H9 (cell line): ENCODE results near the gene GLRA3. TPM values are rescaled to one million over a fixed set of nuclear protein-coding genes. Genes with fewer than 3 reads are reported as not detected.

Experiments
- DNase-seq: peaks from one replicate; pipeline ENCODE4 v3.0.0-alpha.2; 2017
- H2AFZ ChIP-seq: one replicate; pipeline ENCODE4 v1.6.1; 2013; ENCODE audit warnings: mild to moderate bottlenecking, low read length, control low read depth, moderate library complexity
- H2AK5ac ChIP-seq: 2 replicates; pipeline ENCODE4 v1.6.1; 2013; ENCODE audit warnings: low read length, control low read depth, mixed read lengths; ENCODE audit not compliant: insufficient read length
- H2BK120ac ChIP-seq: one replicate; pipeline ENCODE4 v1.6.1; 2013; ENCODE audit warnings: low read depth, mild to moderate bottlenecking, low read length, control low read depth, inconsistent platforms; ENCODE audit not compliant: poor library complexity, severe bottlenecking
- H2BK12ac ChIP-seq: 2 replicates; pipeline ENCODE4 v1.6.1; 2013; ENCODE audit warnings: low read length, control low read depth, mixed read lengths, low read depth; ENCODE audit not compliant: insufficient read length
- H2BK15ac ChIP-seq: 2 replicates; pipeline ENCODE4 v1.6.1; 2013; ENCODE audit warnings: low read depth, low read length, control low read depth
- H2BK20ac ChIP-seq: one replicate; pipeline ENCODE4 v1.6.1; 2013; ENCODE audit warnings: low read depth, mild to moderate bottlenecking, low read length, control low read depth, inconsistent platforms; ENCODE audit not compliant: poor library complexity, severe bottlenecking
- H2BK5ac ChIP-seq: 2 replicates; pipeline ENCODE4 v1.6.1; 2013; ENCODE audit warnings: low read length, control low read depth, mixed read lengths; ENCODE audit not compliant: insufficient read length
- H3K14ac ChIP-seq: 2 replicates; pipeline ENCODE4 v1.6.1; 2013; ENCODE audit warnings: low read length, control low read depth; ENCODE audit not compliant: insufficient read depth
- H3K18ac ChIP-seq: 2 replicates; pipeline ENCODE4 v1.6.1; 2013; ENCODE audit warnings: low read depth, mild to moderate bottlenecking, mixed read lengths, low read length, control low read depth; ENCODE audit not compliant: insufficient read length
- H3K23ac ChIP-seq: 2 replicates; pipeline ENCODE4 v1.6.1; 2013; ENCODE audit warnings: low read length, control low read depth, mixed read lengths, low read depth; ENCODE audit not compliant: insufficient read length
- H3K23me2 ChIP-seq: 2 replicates; pipeline ENCODE4 v1.6.1; 2013; ENCODE audit warnings: low read depth, mild to moderate bottlenecking, mixed read lengths, low read length, control low read depth; ENCODE audit not compliant: insufficient read length, poor library complexity, severe bottlenecking
- H3K27ac ChIP-seq: 2 replicates; pipeline ENCODE4 v1.5.1; 2013; ENCODE audit warnings: low read length, control low read depth, mixed read lengths, low read depth; ENCODE audit not compliant: insufficient read length
- H3K27me3 ChIP-seq: 2 replicates; pipeline ENCODE4 v1.6.1; 2013; ENCODE audit warnings: low read length, control low read depth, inconsistent platforms; ENCODE audit not compliant: insufficient read depth
- H3K4ac ChIP-seq: 2 replicates; pipeline ENCODE4 v1.6.1; 2013; ENCODE audit warnings: low read depth, mild to moderate bottlenecking, control low read depth, inconsistent platforms, low read length, moderate library complexity
- H3K4me1 ChIP-seq: 2 replicates; pipeline ENCODE4 v1.6.1; 2013; ENCODE audit warnings: low read length, control low read depth, inconsistent platforms; ENCODE audit not compliant: insufficient read depth
- H3K4me2 ChIP-seq: 2 replicates; pipeline ENCODE4 v1.6.1; 2013; ENCODE audit warnings: low read length, control low read depth, mixed read lengths; ENCODE audit not compliant: insufficient read length, insufficient read depth
- H3K56ac ChIP-seq: 2 replicates; pipeline ENCODE4 v1.6.1; 2013; ENCODE audit warnings: low read depth, mild to moderate bottlenecking, mixed read lengths, low read length, control low read depth; ENCODE audit not compliant: insufficient read length
- H3K79me1 ChIP-seq: 2 replicates; pipeline ENCODE4 v1.6.1; 2013; ENCODE audit warnings: low read depth, mild to moderate bottlenecking, moderate library complexity, low read length, control low read depth, inconsistent platforms; ENCODE audit not compliant: insufficient read depth, poor library complexity, severe bottlenecking
- H3K79me2 ChIP-seq: 2 replicates; pipeline ENCODE4 v1.6.1; 2013; ENCODE audit warnings: low read length, control low read depth, inconsistent platforms; ENCODE audit not compliant: insufficient read depth
- H3K9ac ChIP-seq: 2 replicates; pipeline ENCODE4 v1.6.1; 2013; ENCODE audit warnings: low read length, control low read depth, mixed read lengths; ENCODE audit not compliant: insufficient read length; ENCODE audit errors: extremely low read depth
- H3K9me3 ChIP-seq: one replicate; pipeline ENCODE4 v1.6.1; 2013; ENCODE audit warnings: low read depth, low read length, inconsistent platforms; ENCODE audit not compliant: control insufficient read depth
- H3T11ph ChIP-seq: one replicate; pipeline ENCODE4 v1.6.1; 2013; ENCODE audit warnings: mild to moderate bottlenecking, low read length, control low read depth, inconsistent platforms
- H4K20me1 ChIP-seq: one replicate; pipeline ENCODE4 v1.6.1; 2013; ENCODE audit not compliant: control insufficient read depth, insufficient read length, insufficient read depth
- H4K5ac ChIP-seq: 2 replicates; pipeline ENCODE4 v1.6.1; 2013; ENCODE audit warnings: low read depth, mild to moderate bottlenecking, mixed read lengths, low read length, control low read depth; ENCODE audit not compliant: insufficient read length
- H4K8ac ChIP-seq: replicated peaks from 2 replicates; pipeline ENCODE4 v1.6.1; 2013; ENCODE audit warnings: low read length, control low read depth, mixed read lengths, low read depth; ENCODE audit not compliant: insufficient read length
- H4K91ac ChIP-seq: 2 replicates; pipeline ENCODE4 v1.6.1; 2013; ENCODE audit warnings: low read depth, mild to moderate bottlenecking, moderate library complexity, mixed read lengths, low read length, control low read depth; ENCODE audit not compliant: insufficient read length
- H3K27ac Mint-ChIP-seq, 3 experiments: 2 replicates in 2 of 3; 3 replicates in 1 of 3; pipeline ENCODE4 v1.8.0; 2020 to 2021; ENCODE audit warnings: mixed read lengths in 3 of 3, mild to moderate bottlenecking in 1 of 3, moderate library complexity in 1 of 3
- H3K27me3 Mint-ChIP-seq: 2 replicates; pipeline ENCODE4 v1.8.0; 2021; ENCODE audit warnings: low read depth, mild to moderate bottlenecking, moderate library complexity, mixed read lengths
- H3K36me3 Mint-ChIP-seq, 3 experiments: 2 replicates in 2 of 3; 3 replicates in 1 of 3; pipeline ENCODE4 v1.8.0; 2020 to 2021; ENCODE audit warnings: low read depth in 3 of 3, mixed read lengths in 3 of 3; ENCODE audit not compliant: insufficient read depth in 1 of 3
- H3K4me1 Mint-ChIP-seq, 2 experiments: 2 replicates each; pipeline ENCODE4 v1.8.0; 2020; ENCODE audit warnings: mixed read lengths in 2 of 2
- H3K4me3 Mint-ChIP-seq, 2 experiments: 2 replicates in 1 of 2; 3 replicates in 1 of 2; pipeline ENCODE4 v1.8.0; 2020 to 2021; ENCODE audit warnings: mild to moderate bottlenecking in 2 of 2, mixed read lengths in 2 of 2, moderate library complexity in 1 of 2
- H3K9me3 Mint-ChIP-seq, 2 experiments: 2 replicates in 1 of 2; 3 replicates in 1 of 2; pipeline ENCODE4 v1.8.0; 2020; ENCODE audit warnings: mild to moderate bottlenecking in 2 of 2, mixed read lengths in 2 of 2, moderate library complexity in 1 of 2
- CTCF ChIP-seq: fragments of 200-600 bp; sonication (generic); conservative IDR thresholded peaks from 3 replicates; pipeline ENCODE4 v1.8.0; 2021; ENCODE audit warnings: antibody characterized with exemption, mild to moderate bottlenecking
- WGBS: extraction: QIAGEN DNeasy Blood & Tissue Kit; methylation state at CpG from one replicate; pipeline ENCODE4 v1.1.7; 2013; ENCODE audit warnings: missing lambda C conversion rate, low lambda C conversion rate, mixed read lengths; ENCODE audit not compliant: insufficient read length; ENCODE audit errors: extremely low coverage; 5-methylcytosine and 5-hydroxymethylcytosine counted together
- total RNA-seq: library from RNA; stranded (reverse); gene quantifications from 2 replicates; pipeline ENCODE4 v1.2.1, GENCODE V29; 2021

The GLRA3 gene
- total RNA-seq, 1 experiment from 2014 or later = 0.09 TPM

- no peak overlapping the region for H3K14ac ChIP-seq
- no peak overlapping the region for H4K91ac ChIP-seq
- no peak overlapping the region for H3K27ac ChIP-seq
- H3K23me2 ChIP-seq = no peaks in the 10 kb centered on the region
- H3K27ac Mint-ChIP-seq = no peak overlapping the region
- no peak overlapping the region for H3K23ac ChIP-seq
- H3K27me3 Mint-ChIP-seq = no peaks in the 10 kb centered on the region
- H2BK20ac ChIP-seq = no peak overlapping the region
- no peak overlapping the region for H3K4me2 ChIP-seq
- no peak for DNase-seq
- no peak overlapping the region for H3K9ac ChIP-seq
- H3K9me3 Mint-ChIP-seq = no peaks in the 10 kb centered on the region
- H4K20me1 ChIP-seq = no peaks in the 10 kb centered on the region
- H3K4ac ChIP-seq = no peak overlapping the region
- no peaks in the 10 kb centered on the region for H3K27me3 ChIP-seq
- H2AK5ac ChIP-seq = no peak overlapping the region
- H3K79me2 ChIP-seq = no peaks in the 10 kb centered on the region
- H2BK5ac ChIP-seq = no peak overlapping the region
- H2BK120ac ChIP-seq = no peak overlapping the region
- H3K4me3 Mint-ChIP-seq = no peak overlapping the region
- H4K8ac ChIP-seq = no peak overlapping the region
- H3T11ph ChIP-seq = no peak overlapping the region
- H3K18ac ChIP-seq = no peak overlapping the region
- H3K9me3 ChIP-seq = no peaks in the 10 kb centered on the region
- no peak overlapping the region for H4K5ac ChIP-seq
- H3K56ac ChIP-seq = no peak overlapping the region
- no peak for TF ChIP-seq CTCF
- no peak overlapping the region for H2BK12ac ChIP-seq
- no peaks in the 10 kb centered on the region for H3K36me3 Mint-ChIP-seq
- no peak overlapping the region for H2AFZ ChIP-seq
- peaks cover 3 to 5% of the 10 kb centered on the region in 2 experiments for H3K4me1 Mint-ChIP-seq
- no peaks in the 10 kb centered on the region for H3K79me1 ChIP-seq
- no peak overlapping the region for H2BK15ac ChIP-seq
- WGBS = no CpG with 5 or more reads among the region's 3 CpGs
- H3K4me1 ChIP-seq = no peaks in the 10 kb centered on the region; the same call in 1 of the 2 replicates
Measured at GRCh38 chr4:174708381-174708780, 120.7 kb downstream of the GLRA3 start.
